ENCODE results near the gene RGL4.
"Not testable (repeated sequence)": the region's sequence is repeated elsewhere in the genome, so short reads cannot be mapped to it uniquely, and the experiment has no call there.

Gene RGL4

GRCh38 chr22:23718371-23719165, 27.8 kb downstream of the RGL4 start:
- no peak for TF ChIP-seq CTCF (conservative IDR thresholded peaks at IDR 0.05)
- no peak overlapping the region for H3K27ac ChIP-seq

GRCh38 chr22:23720855-23721254, 30.0 kb downstream of the RGL4 start:
- no peak for TF ChIP-seq CTCF (conservative IDR thresholded peaks at IDR 0.05)

GRCh38 chr22:23722160-23722559, 31.3 kb downstream of the RGL4 start:
- TF ChIP-seq CTCF (conservative IDR thresholded peaks at IDR 0.05): no peak
- no peak overlapping the region for H3K27ac ChIP-seq

More at GRCh38 chr22:23720855-23721254, 30.0 kb downstream of the RGL4 start:
- no peak overlapping the region for H3K27ac ChIP-seq

GRCh38 chr22:23722724-23723123, 31.9 kb downstream of the RGL4 start:
- no peak overlapping the region for H3K27ac ChIP-seq
- TF ChIP-seq CTCF (conservative IDR thresholded peaks at IDR 0.05): no peak

GRCh38 chr22:23728108-23728507, 37.3 kb downstream of the RGL4 start:
- H3K27ac ChIP-seq: not testable (repeated sequence)

GRCh38 chr22:23737696-23738095, 46.9 kb downstream of the RGL4 start:
- H3K27ac ChIP-seq: no peak overlapping the region
- TF ChIP-seq CTCF (conservative IDR thresholded peaks at IDR 0.05): no peak

- TF ChIP-seq CTCF (conservative IDR thresholded peaks at IDR 0.05): no peak
- no peak overlapping the region for H3K27ac ChIP-seq
These were observed 51.9 kb downstream of the RGL4 start for GRCh38 chr22:23742505-23743264.

GRCh38 chr22:23743303-23743705, 52.5 kb downstream of the RGL4 start:
- H3K27ac ChIP-seq: no peak overlapping the region
- no peak for TF ChIP-seq CTCF (conservative IDR thresholded peaks at IDR 0.05)
